Fibroblast of lung (primary cell): Measurements from ENCODE around the gene TIAM2.

ENCODE experiments used
- EZH2 ChIP-seq: IDR thresholded peaks from 2 replicates; pipeline ENCODE4 v1.5.1; 2012; ENCODE audit warnings: low read length, control low read depth, mild to moderate bottlenecking; ENCODE audit errors: missing control alignments
- TF ChIP-seq, protein P1 (sequence below), 2 donors: IDR thresholded peaks in 1 of 2; conservative IDR thresholded peaks in 1 of 2; 1 replicate in 1 of 2; 2 replicates in 1 of 2; pipeline ENCODE4 v1.5.1; 2011 to 2012; ENCODE audit warnings: low read length in 2 of 2, control low read depth in 1 of 2, inconsistent platforms in 1 of 2, low read depth in 1 of 2, mild to moderate bottlenecking in 1 of 2

DNA sequence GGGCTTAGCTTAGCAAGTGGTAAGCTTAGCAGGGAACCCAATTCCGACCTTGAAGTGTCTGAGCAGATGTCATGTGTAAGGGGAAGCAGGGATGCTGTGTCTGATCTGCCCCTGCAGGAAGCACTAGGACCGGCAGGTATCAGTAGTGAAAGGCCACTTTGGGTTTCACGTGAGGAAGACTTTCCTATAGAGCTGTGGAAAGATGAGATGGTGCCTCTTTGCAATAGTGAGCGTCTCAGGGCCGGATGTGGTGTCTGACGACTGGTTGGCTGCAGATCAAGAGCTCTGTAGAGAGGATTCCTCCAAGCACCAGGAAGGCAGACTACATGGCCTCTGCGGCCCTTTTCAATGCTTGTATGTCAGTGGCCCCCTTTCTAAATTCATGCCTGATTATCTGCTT lies 98.3 kb downstream of the TIAM2 start:
- TF ChIP-seq, protein P1, sequence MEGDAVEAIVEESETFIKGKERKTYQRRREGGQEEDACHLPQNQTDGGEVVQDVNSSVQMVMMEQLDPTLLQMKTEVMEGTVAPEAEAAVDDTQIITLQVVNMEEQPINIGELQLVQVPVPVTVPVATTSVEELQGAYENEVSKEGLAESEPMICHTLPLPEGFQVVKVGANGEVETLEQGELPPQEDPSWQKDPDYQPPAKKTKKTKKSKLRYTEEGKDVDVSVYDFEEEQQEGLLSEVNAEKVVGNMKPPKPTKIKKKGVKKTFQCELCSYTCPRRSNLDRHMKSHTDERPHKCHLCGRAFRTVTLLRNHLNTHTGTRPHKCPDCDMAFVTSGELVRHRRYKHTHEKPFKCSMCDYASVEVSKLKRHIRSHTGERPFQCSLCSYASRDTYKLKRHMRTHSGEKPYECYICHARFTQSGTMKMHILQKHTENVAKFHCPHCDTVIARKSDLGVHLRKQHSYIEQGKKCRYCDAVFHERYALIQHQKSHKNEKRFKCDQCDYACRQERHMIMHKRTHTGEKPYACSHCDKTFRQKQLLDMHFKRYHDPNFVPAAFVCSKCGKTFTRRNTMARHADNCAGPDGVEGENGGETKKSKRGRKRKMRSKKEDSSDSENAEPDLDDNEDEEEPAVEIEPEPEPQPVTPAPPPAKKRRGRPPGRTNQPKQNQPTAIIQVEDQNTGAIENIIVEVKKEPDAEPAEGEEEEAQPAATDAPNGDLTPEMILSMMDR (conservative IDR thresholded peaks at IDR 0.05 in 1 of 2, IDR thresholded peaks at IDR 0.05 in 1 of 2; ENCODE audit: low read depth in 1 of 2, low read length in 2 of 2) = no peak
- TF ChIP-seq EZH2 = no peak
